HFF-Myc (cell line): ENCODE data around the gene NTPCR.

Source experiments
- DNase-seq: peaks from one replicate; pipeline ENCODE4 v3.0.0-alpha.2; 2011; ENCODE audit warnings: low read depth; ENCODE audit errors: extremely low read depth
- H3K4me3 ChIP-seq: replicated peaks from 2 replicates; pipeline ENCODE4 v1.5.1; 2011; ENCODE audit warnings: low read depth, mild to moderate bottlenecking, control low read depth, low read length
- TF ChIP-seq, protein P1 (sequence below): IDR thresholded peaks from 2 replicates; pipeline ENCODE4 v1.5.1; 2012; ENCODE audit warnings: mild to moderate bottlenecking, low read depth, low read length, control low read depth; ENCODE audit errors: missing control alignments

Gene NTPCR

DNA sequence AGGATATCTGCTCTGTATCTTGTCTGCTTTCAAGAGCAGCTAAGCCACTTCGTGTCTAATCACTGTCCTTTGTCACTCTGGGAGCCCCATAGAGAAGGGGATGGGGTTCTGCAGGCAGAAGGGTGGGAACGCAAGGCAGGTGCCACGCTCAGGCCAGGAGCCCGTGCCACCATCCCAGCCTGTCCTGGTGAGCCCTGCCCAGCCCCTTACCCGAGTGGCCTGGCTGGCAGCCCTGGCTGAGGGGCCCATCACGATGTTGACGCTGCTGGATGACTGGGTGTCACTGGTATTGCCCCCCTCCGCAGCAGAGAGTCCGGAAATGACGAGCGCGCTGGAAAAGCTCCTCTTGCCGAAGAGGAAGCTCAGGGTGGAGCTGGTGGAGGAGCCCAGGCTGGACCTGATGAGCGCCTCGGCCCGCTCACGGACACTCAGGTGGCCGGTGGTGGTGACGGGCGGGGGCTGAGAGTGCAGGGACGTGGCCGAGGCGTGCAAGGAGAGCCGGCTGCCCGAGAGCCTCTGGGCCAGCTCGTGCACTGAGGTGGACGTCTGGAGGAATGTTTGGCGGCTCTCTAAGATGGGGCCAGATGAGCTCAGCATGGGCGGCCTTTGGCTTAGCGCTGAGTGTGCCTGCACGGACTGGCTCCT, 35.6 kb downstream of the NTPCR start:
- no peak overlapping the region for H3K4me3 ChIP-seq
- no peak for DNase-seq
- TF ChIP-seq, protein P1, sequence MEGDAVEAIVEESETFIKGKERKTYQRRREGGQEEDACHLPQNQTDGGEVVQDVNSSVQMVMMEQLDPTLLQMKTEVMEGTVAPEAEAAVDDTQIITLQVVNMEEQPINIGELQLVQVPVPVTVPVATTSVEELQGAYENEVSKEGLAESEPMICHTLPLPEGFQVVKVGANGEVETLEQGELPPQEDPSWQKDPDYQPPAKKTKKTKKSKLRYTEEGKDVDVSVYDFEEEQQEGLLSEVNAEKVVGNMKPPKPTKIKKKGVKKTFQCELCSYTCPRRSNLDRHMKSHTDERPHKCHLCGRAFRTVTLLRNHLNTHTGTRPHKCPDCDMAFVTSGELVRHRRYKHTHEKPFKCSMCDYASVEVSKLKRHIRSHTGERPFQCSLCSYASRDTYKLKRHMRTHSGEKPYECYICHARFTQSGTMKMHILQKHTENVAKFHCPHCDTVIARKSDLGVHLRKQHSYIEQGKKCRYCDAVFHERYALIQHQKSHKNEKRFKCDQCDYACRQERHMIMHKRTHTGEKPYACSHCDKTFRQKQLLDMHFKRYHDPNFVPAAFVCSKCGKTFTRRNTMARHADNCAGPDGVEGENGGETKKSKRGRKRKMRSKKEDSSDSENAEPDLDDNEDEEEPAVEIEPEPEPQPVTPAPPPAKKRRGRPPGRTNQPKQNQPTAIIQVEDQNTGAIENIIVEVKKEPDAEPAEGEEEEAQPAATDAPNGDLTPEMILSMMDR = no peak

DNA sequence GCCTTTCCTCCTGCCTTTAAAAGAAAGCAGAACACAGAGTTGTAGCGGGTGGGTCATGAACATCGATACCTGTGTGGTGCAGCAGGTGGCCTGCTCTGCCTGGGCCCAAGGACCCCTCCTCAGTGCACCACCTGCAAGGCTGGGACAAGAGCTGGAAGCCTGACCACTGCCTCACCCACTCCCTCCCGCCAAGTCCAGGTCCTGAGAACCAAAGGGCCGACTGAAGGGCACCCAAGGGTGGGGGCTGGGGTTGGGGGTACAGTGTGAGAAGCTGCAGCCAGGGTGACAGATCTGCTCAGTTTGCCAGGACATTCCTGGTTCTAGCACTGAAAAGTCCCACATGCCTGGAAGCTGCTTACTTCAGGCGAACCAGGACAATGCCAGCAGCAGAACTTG, 36.1 kb downstream of the NTPCR start:
- no peak for DNase-seq
- no peak overlapping the region for H3K4me3 ChIP-seq
- TF ChIP-seq, protein P1 = no peak

GRCh38 chr1:232987046-232987773, 36.8 kb downstream of the NTPCR start:
- TF ChIP-seq, protein P1 = no peak
- DNase-seq = no peak
- no peak overlapping the region for H3K4me3 ChIP-seq

- no peak for DNase-seq
- no peak overlapping the region for H3K4me3 ChIP-seq
- TF ChIP-seq, protein P1 = no peak
Measured at GRCh38 chr1:232987774-232988140, 37.3 kb downstream of the NTPCR start.

- TF ChIP-seq, protein P1 = no peak
- H3K4me3 ChIP-seq = no peak overlapping the region
- DNase-seq = peak; percentile 53
Measured at GRCh38 chr1:232988572-232989040, 38.2 kb downstream of the NTPCR start.

GRCh38 chr1:232990176-232991128, 40.0 kb downstream of the NTPCR start:
- TF ChIP-seq, protein P1 = no peak
- DNase-seq = no peak
- no peak overlapping the region for H3K4me3 ChIP-seq
